ENCODE measurements around the gene DRC7.
A peak's percentile ranks its signal among the peaks of the same experiment; 100 is the strongest.
"Not testable (repeated sequence)": the region's sequence is repeated elsewhere in the genome, so short reads cannot be mapped to it uniquely, and the experiment has no call there.

The DRC7 gene

GRCh38 chr16:57695680-57696069, 1.1 kb downstream of the DRC7 start:
- no peak for DNase-seq

- DNase-seq, result no peak
Observed at GRCh38 chr16:57696240-57696639, 1.6 kb downstream of the DRC7 start.

- DNase-seq, result no peak
Observed at GRCh38 chr16:57697896-57698537, 3.4 kb downstream of the DRC7 start.

- DNase-seq, result no peak
Observed at GRCh38 chr16:57698812-57699405, 4.3 kb downstream of the DRC7 start.

- DNase-seq, result no peak
Observed at GRCh38 chr16:57699481-57699880, 4.9 kb downstream of the DRC7 start.

GRCh38 chr16:57699899-57700298, 5.3 kb downstream of the DRC7 start:
- DNase-seq, result no peak

- no peak for DNase-seq
Observed at GRCh38 chr16:57700781-57701551, 6.4 kb downstream of the DRC7 start.

GRCh38 chr16:57701759-57702371, 7.3 kb downstream of the DRC7 start:
- no peak for DNase-seq

GRCh38 chr16:57703416-57704010, 8.9 kb downstream of the DRC7 start:
- DNase-seq, result no peak

GRCh38 chr16:57704011-57704904, 9.7 kb downstream of the DRC7 start:
- no peak for DNase-seq

GRCh38 chr16:57704905-57705852, 10.6 kb downstream of the DRC7 start:
- DNase-seq, result no peak

- DNase-seq, result no peak
Observed at GRCh38 chr16:57706717-57707116, 12.1 kb downstream of the DRC7 start.

- no peak for DNase-seq
Observed at GRCh38 chr16:57707331-57707730, 12.7 kb downstream of the DRC7 start.

GRCh38 chr16:57708168-57708567, 13.6 kb downstream of the DRC7 start:
- no peak for DNase-seq

- DNase-seq, result no peak
Observed at GRCh38 chr16:57709663-57710062, 15.1 kb downstream of the DRC7 start.

GRCh38 chr16:57711346-57711745, 16.7 kb downstream of the DRC7 start:
- DNase-seq, result no peak

- no peak for DNase-seq
Observed at GRCh38 chr16:57711993-57712392, 17.4 kb downstream of the DRC7 start.

GRCh38 chr16:57712569-57712968, 18.0 kb downstream of the DRC7 start:
- DNase-seq, result not testable (repeated sequence)

- DNase-seq, result no peak
Observed at GRCh38 chr16:57713596-57713995, 19.0 kb downstream of the DRC7 start.

GRCh38 chr16:57714047-57714446, 19.4 kb downstream of the DRC7 start:
- no peak for DNase-seq

GRCh38 chr16:57720142-57720575, 25.6 kb downstream of the DRC7 start:
- peak; percentile 56 for DNase-seq

Measured in EL (cell line).